Endothelial cell (in vitro differentiated cells): ENCODE measurements around the gene C1QL1. TPM values are rescaled to one million over a fixed set of nuclear protein-coding genes. Genes with fewer than 3 reads are reported as not detected.

Experiments used
- DNase-seq: peaks from one replicate; pipeline ENCODE4 v3.0.0; 2021; ENCODE audit warnings: low spot score
- H3K27ac Mint-ChIP-seq: one replicate; pipeline ENCODE4 v1.8.0; 2021; ENCODE audit warnings: mixed read lengths, inconsistent platforms; ENCODE audit not compliant: unreplicated experiment
- H3K27me3 Mint-ChIP-seq: one replicate; pipeline ENCODE4 v1.8.0; 2021; ENCODE audit warnings: mild to moderate bottlenecking, moderate library complexity, mixed read lengths, inconsistent platforms; ENCODE audit not compliant: unreplicated experiment
- H3K36me3 Mint-ChIP-seq: one replicate; pipeline ENCODE4 v1.8.0; 2021; ENCODE audit warnings: mild to moderate bottlenecking, low read depth, mixed read lengths, inconsistent platforms; ENCODE audit not compliant: unreplicated experiment
- H3K4me1 Mint-ChIP-seq: one replicate; pipeline ENCODE4 v1.8.0; 2021; ENCODE audit warnings: mild to moderate bottlenecking, mixed read lengths, inconsistent platforms; ENCODE audit not compliant: unreplicated experiment
- H3K4me3 Mint-ChIP-seq: one replicate; pipeline ENCODE4 v1.8.0; 2021; ENCODE audit warnings: mild to moderate bottlenecking, mixed read lengths, inconsistent platforms; ENCODE audit not compliant: unreplicated experiment
- H3K9me3 Mint-ChIP-seq: one replicate; pipeline ENCODE4 v1.8.0; 2021; ENCODE audit warnings: mixed read lengths, inconsistent platforms; ENCODE audit not compliant: unreplicated experiment
- CTCF ChIP-seq: fragments of 200-600 bp; sonication (generic); IDR thresholded peaks from one replicate; pipeline ENCODE4 v1.5.0; 2021; ENCODE audit warnings: antibody characterized with exemption; ENCODE audit not compliant: unreplicated experiment
- total RNA-seq: library from RNA; stranded (reverse); fragmentation: NEBNext Ultra II Directional; extraction: Animal tissue kit (Norgen Biotek cat#: 25700); gene quantifications from one replicate; pipeline ENCODE4 v1.2.1, GENCODE V29; 2021; ENCODE audit not compliant: unreplicated experiment

The C1QL1 gene
- total RNA-seq, 1 donor from 2014 or later: not detected

DNA sequence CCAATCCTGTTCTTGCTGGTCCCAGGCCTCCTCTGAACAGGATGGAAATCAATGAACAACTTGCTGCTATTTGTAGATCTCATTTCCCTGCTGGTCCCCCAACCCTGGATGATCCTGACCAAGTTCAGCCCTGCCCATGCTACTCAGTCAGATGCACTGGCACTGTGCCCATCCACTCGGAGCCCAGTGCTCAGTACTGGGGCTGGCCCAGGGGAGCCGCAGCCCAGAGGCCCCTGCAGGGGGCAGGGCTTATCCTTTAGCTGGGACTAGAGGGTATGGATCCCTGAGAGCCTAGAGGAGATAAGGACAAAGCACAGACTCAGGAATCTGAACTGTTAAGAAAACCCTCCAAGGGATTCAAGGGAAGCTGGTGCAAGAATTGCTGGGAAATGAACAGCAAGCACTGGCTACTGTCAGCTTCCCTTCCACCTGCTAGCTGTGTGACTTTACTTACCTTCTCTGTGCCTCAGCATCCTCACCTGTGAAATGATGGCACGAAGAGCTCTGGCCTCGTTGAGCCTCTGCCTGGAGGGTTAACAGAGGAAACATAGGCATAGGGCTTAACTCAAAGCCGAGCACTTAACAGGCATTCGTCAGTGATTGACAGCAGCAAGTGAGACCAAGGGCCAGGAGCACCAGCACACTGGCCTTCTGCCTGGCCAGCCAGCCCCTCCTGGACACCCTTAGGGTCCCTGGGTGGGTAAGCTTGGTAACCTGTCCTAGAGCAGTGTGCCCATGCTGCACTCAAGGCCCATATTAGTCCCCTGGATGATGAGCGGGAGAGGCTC, 29.8 kb upstream of the C1QL1 start:
- H3K27ac Mint-ChIP-seq: no peak overlapping the region
- no peak for DNase-seq
- H3K4me1 Mint-ChIP-seq: no peaks in the 10 kb centered on the region
- TF ChIP-seq CTCF: no peak
- peaks cover 9% of the 10 kb centered on the region for H3K27me3 Mint-ChIP-seq
- H3K4me3 Mint-ChIP-seq: no peak overlapping the region
- peaks cover 5% of the 10 kb centered on the region for H3K36me3 Mint-ChIP-seq
- no peaks in the 10 kb centered on the region for H3K9me3 Mint-ChIP-seq

GRCh38 chr17:44996304-44996703, 28.2 kb upstream of the C1QL1 start:
- H3K27me3 Mint-ChIP-seq: peaks cover 9% of the 10 kb centered on the region
- no peaks in the 10 kb centered on the region for H3K9me3 Mint-ChIP-seq
- TF ChIP-seq CTCF: no peak
- no peak for DNase-seq
- H3K27ac Mint-ChIP-seq: no peak overlapping the region
- H3K4me1 Mint-ChIP-seq: no peaks in the 10 kb centered on the region
- no peak overlapping the region for H3K4me3 Mint-ChIP-seq
- peaks cover 5% of the 10 kb centered on the region for H3K36me3 Mint-ChIP-seq

DNA sequence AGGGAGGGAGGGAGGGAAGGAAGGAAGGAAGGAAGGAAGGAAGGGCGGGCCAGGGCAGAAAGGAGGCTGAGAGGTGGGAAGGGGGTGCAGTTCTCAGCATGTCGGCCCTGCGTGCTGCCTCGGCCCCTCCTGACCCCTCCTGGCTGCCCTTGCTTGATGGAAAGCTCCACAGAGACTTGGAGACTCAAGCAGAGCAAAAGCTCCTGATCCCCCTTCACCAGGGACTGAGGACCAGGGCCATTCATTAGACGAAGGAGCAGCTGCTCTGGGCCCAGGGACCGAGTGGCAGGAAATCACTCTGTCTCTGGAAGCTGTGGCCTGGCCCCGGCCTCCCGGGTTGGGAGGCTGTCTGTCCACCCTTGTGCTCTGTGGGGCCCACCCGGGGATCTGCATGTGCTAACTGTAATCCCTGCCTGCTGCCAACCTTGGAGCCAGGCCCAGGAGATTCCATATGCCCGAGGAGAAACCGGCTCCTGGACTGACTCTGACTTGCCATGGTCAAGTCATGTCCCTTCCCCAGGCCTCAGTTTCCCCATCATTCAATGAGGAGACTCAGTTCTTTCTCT, 27.4 kb upstream of the C1QL1 start:
- H3K4me1 Mint-ChIP-seq: peaks cover 2% of the 10 kb centered on the region
- H3K9me3 Mint-ChIP-seq: no peaks in the 10 kb centered on the region
- H3K27ac Mint-ChIP-seq: no peak overlapping the region
- H3K4me3 Mint-ChIP-seq: no peak overlapping the region
- peaks cover 10% of the 10 kb centered on the region for H3K27me3 Mint-ChIP-seq
- H3K36me3 Mint-ChIP-seq: peaks cover 5% of the 10 kb centered on the region
- TF ChIP-seq CTCF: no peak
- DNase-seq: no peak

DNA sequence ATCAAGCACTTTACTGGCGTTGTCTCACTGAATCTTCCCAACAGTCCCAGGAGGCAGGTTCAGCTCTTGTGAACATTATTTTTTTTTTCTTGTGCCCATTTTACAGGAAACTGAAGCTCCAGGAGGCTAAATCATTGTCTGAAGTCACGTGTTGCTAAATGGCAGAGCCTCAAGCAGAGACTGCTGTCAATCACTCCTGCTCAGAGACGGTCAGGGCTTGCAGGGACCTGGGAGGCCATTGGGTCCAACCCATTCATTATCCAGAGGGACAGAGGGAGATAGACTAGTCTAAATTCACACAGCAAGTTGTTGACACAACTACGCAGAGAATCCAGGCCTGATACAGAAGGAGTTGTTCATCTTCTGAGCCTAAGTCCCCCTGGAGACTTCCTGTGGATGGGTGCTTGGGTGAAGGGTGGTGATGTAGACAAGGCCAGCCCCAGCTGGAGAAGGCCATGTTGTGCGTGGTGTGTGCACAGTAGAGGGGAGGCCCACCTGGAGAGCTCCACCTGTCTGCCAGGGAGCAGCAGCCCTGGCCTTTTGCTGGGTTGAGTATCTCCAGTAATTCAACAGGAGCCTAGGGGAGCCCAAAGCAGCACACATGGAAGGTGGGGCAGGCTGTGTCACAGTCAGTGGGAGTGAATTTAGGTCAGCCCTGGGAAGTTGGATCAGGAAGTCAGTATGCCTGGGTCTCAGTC, 24.3 kb upstream of the C1QL1 start:
- H3K4me1 Mint-ChIP-seq: peaks cover 5% of the 10 kb centered on the region
- TF ChIP-seq CTCF: no peak
- H3K27ac Mint-ChIP-seq: no peak overlapping the region
- DNase-seq: no peak
- H3K9me3 Mint-ChIP-seq: no peaks in the 10 kb centered on the region
- peaks cover 13% of the 10 kb centered on the region for H3K27me3 Mint-ChIP-seq
- H3K36me3 Mint-ChIP-seq: peaks cover 5% of the 10 kb centered on the region
- no peak overlapping the region for H3K4me3 Mint-ChIP-seq

- peaks cover 10% of the 10 kb centered on the region for H3K27me3 Mint-ChIP-seq
- no peak overlapping the region for H3K27ac Mint-ChIP-seq
These were observed 22.9 kb upstream of the C1QL1 start for GRCh38 chr17:44990994-44991393.

More at GRCh38 chr17:44990994-44991393, 22.9 kb upstream of the C1QL1 start:
- no peak for TF ChIP-seq CTCF
- Mint-ChIP-seq H3K4me3 (no peak overlapping the region), H3K4me1 (peaks cover 5% of the 10 kb centered on the region), H3K9me3 (no peaks in the 10 kb centered on the region), H3K36me3 (peaks cover 5% of the 10 kb centered on the region)
- DNase-seq: no peak
